ENCODE results near the gene SLC5A2.

Gene SLC5A2

DNA sequence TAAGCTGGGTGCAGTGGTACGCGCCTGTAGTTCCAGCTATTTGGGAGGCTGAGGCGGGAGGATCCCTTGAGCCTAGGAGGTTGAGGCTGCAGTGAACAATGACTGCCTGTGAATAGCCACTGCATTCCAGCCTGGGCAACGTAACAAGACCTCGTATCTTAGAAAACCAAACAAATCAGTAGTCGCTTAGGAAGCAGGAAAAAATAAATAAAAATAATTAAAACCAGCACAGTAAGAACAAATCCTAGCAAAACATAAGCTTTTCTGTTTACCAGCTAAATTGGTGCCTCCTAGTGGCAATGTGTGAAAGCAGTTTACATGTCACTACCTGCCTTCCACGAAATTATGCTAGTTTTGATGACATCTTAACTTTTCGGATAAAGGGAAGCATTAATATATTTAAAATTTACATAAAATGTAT, 22.3 kb upstream of the SLC5A2 start:
- DNase-seq: no peak

DNA sequence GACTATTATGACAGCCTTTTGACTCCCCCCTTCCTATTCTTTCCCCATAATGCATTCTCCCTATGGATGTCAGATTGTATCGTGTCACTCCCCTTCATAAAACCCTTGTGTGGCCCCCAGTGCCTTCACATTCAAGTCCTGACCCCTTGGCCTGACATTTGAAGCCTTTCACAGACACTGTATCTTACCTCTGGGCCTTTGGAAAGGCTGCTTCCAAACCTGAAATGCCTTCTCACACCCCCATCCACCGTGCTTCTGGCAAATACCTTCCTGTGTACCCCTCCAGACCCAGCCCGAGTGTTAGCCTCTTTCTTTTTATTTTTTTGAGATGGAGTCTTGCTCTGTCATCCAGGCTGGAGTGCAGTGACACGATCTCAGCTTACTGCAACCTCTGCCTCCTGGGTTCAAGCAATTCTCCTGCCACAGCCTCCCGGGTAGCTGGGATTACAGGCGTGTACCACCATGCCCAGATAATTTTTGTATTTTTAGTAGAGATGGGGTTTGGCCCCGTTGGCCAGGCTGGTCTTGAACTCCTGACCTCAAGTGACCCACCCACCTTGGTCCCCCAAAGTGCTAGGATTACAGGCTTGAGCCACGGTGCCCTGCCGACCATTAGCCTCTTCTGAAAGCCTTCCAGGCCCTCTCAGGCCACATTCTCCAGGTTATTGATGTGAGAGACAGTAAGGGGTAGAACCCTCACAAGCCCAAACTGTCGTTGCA, 21.6 kb upstream of the SLC5A2 start:
- DNase-seq: no peak

DNA sequence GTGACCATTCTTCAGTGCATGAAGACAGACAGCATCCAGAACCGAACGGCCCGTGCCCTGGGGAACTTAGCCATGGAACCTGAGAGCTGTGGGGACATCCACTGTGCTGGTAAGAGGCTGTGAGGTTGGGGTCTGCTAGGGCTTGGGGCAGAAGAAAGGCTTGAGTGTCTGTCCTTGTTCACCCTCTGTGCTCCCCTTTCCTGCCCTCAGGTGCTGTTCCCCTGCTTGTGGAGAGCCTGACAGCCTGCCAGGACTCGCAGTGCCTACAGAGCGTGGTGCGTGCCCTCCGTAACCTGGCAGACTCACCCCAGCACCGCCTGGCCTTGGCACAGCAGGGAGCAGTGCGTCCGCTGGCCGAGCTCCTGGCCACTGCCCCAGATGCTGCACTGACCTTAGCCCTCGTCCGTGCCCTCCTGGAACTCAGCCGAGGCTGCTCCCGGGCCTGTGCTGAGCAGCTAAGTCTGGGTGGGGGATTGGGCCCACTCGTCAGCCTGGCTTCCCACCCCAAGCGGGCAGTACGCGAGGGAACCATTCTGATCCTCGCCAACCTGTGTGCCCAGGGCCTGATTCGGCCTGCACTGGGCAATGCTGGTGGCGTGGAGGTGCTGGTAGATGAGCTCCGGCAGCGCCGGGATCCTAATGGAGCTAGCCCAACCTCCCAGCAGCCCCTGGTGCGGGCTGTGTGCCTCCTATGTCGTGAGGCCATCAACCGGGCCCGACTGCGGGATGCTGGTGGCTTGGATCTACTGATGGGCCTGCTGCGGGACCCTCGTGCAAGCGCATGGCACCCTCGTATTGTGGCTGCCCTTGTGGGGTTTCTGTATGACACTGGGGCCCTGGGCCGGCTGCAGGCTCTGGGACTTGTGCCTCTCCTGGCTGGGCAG, 20.8 kb upstream of the SLC5A2 start:
- no peak for DNase-seq

DNA sequence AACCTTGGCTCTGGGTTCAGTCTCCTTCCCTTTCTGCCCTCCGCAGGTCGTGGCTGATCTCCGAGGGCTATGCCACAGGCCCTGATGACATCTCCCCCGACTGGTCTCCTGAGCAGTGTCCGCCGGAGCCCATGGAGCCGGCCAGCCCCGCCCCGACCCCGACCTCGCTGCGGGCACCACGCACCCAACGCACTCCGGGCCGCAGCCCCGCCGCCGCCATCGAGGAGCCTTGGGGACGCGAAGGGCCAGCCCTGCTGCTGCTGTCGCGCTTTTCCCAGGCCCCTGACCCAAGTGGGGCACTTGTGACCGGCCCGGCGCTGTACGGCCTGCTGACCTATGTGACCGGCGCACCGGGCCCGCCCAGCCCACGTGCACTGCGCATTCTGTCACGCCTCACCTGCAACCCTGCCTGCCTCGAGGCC, 18.6 kb upstream of the SLC5A2 start:
- no peak for DNase-seq

DNA sequence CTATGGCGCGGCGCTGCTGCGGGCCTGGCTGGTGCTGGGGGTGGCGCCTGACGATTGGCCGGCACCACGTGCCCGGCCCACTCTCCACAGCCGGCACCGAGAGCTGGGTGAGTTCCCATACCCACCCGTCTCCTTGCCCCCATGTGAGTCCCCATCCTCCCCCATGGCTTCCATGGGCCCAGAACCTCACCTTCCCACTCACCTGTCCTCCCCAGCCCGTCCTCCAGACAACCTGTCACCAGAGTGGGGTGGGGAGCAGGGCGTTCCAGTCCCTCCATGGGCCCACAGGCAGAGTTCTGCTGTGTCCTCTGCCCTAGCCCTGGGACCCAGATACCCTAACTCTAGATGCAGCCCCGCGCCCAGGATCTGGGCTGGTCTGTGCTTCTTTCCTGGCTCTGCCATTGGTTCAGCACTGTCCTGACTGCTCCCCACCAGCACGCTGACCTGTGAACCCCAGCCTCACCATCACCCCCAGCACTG, 18.1 kb upstream of the SLC5A2 start:
- DNase-seq: no peak

DNA sequence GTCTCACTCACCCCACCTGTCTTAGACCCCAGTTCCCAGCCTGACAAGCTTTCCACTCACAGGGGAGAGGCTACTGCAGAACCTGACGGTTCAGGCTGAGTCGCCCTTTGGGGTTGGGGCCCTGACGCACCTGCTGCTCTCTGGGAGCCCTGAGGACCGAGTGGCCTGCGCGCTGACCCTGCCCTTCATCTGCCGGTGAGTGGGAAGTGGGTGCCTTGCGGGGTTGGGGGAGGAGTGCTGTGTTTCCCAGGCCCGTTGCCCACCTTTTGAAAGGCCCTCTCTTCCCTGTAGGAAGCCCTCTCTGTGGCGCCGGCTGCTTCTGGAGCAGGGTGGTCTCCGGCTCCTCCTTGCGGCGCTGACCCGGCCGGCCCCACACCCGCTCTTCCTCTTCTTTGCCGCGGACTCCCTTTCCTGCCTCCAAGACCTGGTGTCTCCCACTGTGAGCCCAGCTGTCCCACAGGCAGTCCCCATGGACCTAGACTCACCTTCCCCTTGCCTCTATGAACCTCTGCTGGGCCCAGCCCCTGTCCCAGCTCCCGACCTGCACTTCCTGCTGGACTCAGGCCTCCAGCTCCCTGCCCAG, 17.0 kb upstream of the SLC5A2 start:
- DNase-seq: no peak

DNA sequence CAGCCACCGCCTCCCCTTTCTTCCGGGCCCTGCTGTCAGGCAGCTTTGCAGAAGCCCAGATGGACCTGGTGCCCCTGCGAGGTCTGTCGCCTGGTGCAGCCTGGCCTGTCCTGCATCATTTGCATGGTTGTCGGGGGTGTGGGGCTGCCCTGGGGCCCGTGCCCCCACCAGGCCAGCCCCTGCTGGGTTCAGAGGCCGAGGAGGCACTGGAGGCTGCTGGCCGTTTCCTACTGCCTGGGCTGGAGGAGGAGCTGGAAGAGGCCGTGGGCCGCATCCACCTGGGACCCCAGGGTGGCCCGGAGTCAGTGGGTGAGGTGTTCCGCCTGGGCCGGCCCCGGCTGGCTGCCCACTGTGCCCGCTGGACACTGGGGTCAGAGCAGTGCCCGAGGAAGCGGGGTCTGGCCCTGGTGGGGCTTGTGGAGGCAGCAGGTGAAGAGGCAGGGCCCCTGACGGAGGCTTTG, 16.5 kb upstream of the SLC5A2 start:
- no peak for DNase-seq

DNA sequence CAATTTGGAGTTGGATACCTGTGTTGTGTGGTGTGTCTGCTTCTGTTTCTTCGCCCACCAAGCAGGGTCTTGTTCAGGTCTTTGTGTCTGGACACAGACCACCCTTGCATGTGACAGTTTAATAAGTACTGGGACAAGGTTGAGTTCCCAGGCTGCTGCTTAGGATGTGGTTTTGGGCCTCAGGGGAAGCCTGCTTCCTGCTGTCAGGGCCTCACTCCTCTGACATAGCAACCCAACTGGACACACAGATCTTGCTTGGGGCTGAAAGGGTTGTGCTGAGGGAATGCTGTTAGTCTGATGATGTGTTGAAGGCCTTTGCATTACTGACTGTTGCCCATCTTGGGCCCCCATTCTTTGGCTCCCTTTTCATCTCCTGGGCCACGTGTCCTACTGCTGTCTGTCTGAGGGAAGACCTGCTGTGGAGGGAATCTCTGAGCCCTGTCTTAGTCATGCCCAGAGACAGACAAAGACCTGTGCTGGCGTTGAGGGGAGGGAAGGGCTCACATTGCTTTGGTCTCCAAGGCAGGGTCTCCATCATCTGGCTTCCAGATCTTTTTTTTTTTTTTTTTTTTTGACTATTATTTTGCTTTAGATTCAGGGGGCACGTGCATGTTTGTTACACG, 15.7 kb upstream of the SLC5A2 start:
- no peak for DNase-seq

DNA sequence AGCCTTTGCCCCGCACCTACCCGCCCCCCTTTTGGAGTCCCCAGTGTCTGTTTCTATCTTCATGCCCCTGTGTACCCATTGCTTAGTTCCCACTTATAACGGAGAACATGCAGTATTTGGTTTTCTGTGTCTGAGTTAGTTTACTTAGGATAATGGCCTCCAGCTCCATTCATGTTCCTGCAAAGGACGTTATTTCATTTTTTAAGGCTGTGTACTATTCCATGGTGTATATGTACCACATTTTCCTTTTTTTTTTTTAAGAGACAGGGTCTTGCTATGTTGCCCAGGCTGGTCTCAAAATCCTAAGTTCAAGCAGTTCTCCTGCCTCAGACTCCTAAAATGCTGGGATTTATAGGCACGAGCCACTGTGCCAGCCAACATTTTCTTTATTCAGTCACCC, 15.1 kb upstream of the SLC5A2 start:
- no peak for DNase-seq

DNA sequence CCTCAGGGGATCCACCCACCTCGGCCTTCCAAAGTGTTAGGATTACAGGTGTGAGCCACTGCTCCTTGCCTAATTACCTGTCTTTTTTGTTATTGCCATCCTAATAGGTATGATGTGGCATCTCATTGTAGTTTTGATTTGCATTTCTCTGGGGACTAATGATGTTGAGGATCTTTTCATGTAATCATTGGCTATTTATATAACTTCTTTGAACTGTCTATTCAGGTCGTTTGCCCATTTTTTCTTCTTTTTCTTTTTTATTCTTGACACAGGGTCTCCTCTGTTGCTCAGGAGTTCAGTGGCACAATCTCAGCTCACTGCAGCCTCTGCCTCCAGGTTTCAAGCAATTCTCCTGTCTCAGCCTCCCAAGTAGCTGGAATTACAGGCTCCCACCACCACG, 12.3 kb upstream of the SLC5A2 start:
- DNase-seq: no peak

DNA sequence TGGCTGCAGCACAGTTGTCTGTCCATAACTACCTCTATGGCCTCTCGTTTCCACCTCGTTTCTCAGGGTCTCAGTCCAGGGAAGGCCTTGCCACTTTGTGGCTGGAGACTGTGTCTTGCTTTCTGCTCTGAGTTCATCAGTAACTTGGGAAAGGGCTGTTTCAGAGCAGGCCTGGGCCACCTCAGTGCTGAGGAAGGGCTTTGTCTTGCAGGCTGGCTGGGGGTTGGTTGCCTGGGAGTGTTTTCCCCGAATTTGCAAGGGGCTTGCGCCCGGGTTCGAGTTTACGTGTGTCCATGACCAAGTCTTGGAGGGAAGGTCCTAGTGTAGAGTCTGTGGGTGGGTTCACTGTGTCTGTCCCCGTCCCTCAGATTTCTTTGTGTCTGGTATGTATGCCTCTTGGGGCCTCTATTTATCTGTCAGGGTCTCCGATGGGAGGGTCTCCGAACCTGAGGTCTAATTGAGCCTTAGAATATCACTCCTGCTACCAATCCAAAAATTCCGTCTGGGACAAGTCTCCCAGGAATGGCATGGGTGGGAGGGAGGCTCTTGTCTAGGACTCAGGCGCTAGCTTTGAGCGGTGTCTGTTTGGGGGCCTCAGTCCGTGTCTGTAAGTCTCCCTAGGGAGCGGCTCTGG, 11.6 kb upstream of the SLC5A2 start:
- DNase-seq: no peak

DNA sequence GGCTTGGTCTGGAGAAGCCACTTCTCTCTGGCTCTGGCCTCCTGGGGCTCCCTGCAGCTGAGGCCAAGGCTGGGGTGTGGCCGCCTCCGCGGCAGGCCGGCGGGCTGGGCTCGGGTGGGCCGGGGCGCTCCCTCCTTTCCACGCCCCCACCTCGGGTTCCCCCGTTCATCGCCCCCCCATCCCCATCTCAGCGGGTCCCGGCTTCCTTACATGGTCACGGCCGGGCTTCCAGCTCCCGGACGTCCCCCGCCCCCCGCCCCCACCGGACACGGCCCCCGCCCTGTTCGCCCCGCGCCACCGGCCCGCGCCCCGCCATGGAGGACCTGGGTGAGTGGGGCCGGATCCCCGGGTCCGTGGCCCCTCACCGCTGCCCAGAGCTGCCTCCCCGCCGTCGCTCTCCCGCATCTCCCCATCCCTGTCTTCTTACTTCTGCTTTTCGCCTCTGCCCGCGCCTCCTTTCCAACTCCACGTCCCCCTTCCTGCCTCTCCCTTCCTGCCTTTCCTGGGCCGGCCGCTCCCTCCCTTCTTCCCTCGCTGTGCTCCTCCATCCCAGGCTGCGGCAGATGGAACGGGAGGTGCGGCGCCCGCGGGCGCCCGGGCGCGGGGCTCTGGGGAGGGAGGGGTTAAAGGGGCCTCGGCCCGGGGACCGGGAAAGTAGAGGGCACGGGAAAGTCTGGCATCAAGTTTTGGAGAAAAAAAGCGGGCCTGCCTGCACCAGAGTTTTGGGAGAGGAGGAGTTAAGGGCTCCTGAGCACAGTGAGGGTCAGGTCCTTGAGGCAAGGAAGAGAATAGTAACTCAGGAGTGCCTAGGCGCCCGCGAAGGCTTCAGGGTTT, 10.8 kb upstream of the SLC5A2 start, which contains the start of gene TGFB1I1:
Gene TGFB1I1, plus strand, starts transcription at position 278 of the 834 bp plus-strand sequence. Its CDS starts 37 bp downstream, at position 315.
- DNase-seq: peak; percentile 16

DNA sequence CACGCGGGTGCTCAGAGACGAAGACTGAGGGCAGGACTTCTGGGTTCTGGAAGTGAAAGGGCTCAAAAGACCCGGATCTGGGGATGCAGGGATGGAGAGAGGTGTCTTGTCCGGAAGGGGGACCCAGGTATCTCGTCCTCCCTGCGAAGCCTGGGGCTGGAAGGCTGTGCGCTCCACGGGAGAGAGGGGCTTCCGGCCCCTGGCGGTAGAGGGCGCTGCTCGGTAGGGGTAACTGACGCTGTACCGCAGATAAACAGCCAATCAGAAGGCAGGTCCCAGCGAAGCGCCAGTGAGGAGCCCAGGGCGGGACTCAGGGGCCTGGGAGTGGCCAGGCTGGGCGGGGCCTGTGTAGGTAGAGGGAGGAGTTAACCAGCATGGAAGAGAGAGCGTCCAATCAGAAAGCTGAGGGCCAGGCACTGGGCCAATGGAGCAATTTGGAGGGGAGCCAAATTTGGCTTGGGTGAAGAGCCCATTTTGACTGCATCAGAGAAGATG, 10.2 kb upstream of the SLC5A2 start:
- DNase-seq: peak; percentile 40

DNA sequence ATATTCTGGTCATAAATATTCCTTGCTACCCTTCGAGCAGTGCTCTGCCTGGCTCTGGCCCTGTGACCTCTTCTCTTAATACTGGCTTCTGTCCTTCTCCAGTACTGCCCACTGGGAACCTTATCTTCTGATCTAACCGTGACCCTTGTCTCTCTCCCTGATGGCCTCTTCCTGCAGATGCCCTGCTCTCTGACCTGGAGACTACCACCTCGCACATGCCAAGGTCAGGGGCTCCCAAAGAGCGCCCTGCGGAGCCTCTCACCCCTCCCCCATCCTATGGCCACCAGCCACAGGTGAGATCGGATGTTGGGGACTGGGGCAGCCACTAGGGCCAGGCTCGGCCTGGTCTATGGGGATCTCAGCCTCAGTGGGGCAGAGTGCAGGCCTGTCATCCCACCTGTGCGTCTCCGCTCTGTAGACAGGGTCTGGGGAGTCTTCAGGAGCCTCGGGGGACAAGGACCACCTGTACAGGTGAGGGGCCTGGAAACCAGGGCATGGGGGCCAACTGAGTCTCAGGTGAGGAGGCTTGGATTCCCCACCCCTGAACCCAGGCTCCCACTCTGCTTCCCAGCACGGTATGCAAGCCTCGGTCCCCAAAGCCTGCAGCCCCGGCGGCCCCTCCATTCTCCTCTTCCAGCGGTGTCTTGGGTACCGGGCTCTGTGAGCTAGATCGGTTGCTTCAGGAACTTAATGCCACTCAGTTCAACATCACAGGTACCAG, 9.5 kb upstream of the SLC5A2 start:
- no peak for DNase-seq

DNA sequence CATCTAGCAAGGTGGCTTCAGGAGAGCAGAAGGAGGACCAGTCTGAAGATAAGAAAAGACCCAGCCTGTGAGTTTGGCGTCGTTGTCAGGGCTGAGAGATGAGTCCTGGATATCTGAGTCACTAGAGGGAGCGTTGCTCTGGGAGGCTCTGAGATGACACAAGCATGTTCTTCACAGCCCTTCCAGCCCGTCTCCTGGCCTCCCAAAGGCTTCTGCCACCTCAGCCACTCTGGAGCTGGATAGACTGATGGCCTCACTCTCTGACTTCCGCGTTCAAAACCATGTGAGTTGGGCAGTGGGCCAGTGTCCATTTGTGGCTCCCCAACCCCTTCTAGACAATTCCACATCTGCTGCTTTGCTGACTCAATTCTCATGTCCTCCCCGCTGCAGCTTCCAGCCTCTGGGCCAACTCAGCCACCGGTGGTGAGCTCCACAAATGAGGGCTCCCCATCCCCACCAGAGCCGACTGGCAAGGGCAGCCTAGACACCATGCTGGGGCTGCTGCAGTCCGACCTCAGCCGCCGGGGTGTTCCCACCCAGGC, 8.7 kb upstream of the SLC5A2 start:
- DNase-seq: no peak

DNA sequence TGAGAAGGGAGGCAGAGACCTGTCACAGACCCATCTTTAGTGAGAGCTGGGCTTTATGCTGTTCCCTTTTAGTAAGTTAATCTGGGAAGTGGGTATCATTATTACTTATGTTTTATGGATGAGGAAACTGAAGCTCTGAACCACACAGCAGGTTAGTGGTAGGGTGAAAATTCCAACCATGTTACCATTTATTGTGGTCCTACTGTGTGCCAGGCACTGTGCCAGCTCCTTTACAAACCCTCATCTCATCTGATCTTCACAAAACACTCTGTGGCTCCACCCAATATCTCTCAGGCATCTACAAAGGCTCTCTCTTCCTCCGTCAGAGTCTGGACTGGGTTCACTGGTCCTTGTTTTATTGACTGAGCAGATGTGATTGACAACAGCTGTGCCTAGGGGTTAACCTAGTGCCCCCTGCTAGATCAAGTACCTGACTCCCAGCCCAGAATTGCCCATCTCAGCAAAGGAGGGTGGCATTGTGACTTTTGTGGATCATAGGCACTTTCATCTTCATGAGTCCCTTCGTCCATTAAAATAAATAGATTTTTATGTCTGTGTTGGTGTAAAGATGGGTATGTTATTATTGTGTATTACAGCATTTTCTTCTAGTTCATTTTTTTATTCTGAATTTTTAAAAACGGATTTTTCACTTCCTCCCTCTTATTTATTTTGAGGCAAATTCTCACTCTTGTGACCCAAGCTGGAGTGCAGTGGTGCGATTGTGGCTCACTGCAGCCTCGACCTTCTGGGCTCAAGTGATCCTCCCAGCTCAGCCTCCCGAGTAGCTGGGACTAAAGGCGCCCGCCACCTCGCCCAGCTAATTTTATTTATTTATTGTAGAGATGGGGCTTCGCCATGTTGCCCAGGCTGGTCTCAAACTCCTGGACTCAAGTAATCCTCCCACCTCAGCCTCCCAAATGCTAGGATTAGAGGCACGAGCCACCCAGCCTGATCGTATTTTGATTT, 7.9 kb upstream of the SLC5A2 start:
- no peak for DNase-seq

DNA sequence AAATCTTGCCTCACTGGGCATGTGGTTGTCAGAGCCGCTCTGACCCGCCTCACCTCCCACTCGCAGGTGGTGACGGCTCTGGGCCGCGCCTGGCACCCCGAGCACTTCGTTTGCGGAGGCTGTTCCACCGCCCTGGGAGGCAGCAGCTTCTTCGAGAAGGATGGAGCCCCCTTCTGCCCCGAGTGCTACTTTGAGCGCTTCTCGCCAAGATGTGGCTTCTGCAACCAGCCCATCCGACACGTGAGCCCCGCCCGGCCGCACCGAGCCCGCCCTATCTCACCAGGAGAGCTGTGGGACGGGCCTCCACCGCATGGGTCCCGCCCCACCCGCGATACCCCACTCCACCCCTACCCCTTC, 7.0 kb upstream of the SLC5A2 start:
- peak; percentile 48 for DNase-seq

DNA sequence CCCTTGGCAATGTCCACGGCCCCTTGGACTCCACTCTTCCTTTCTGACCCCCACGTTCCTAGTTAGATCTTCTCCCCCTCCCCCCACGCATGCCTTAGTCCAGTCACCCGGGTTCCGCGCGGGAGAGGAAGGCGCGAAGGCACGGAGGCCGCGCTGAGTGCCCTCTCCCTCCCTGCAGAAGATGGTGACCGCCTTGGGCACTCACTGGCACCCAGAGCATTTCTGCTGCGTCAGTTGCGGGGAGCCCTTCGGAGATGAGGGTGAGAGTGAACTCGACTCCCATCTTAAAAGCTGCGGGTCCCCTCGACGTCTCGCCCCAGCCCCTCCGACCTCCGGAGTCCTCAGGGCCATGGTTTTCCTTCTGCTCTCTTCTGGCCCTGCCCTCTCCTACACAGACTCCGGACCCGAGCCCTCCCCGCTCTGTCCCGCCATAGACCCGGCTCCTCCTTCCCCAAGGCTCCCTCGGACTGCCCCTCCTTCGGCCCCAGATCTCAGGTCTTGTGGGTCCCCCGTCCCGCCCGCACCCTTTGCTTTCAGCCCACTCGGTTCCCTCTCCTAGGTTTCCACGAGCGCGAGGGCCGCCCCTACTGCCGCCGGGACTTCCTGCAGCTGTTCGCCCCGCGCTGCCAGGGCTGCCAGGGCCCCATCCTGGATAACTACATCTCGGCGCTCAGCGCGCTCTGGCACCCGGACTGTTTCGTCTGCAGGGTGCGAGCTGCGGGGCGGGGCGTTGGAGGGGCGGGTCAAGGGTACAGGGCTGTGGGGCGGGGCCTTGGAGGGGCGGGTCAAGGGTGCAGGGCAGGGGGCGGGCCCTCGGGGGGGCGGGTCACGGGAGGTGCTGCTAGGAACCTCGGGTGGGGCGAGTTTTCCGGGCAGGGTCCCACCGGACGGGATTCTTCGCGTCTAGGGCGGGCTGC, 6.4 kb upstream of the SLC5A2 start:
- peak; percentile 90 for DNase-seq

Data from NCI-H510A (cell line).